Stimulated activated naive CD4-positive, alpha-beta T cell (primary cell): ENCODE results near the gene HDAC4.
"Not testable (repeated sequence)": the region's sequence is repeated elsewhere in the genome, so short reads cannot be mapped to it uniquely, and the experiment has no call there.

ENCODE experiments used
- DNase-seq, 6 experiments: peaks; one replicate each; lab custom pipeline; 2025; lab: John Stamatoyannopoulos, UW

HDAC4 gene

GRCh38 chr2:239086325-239087020 is 314.3 kb downstream of the HDAC4 start:
- no peak for DNase-seq

DNA sequence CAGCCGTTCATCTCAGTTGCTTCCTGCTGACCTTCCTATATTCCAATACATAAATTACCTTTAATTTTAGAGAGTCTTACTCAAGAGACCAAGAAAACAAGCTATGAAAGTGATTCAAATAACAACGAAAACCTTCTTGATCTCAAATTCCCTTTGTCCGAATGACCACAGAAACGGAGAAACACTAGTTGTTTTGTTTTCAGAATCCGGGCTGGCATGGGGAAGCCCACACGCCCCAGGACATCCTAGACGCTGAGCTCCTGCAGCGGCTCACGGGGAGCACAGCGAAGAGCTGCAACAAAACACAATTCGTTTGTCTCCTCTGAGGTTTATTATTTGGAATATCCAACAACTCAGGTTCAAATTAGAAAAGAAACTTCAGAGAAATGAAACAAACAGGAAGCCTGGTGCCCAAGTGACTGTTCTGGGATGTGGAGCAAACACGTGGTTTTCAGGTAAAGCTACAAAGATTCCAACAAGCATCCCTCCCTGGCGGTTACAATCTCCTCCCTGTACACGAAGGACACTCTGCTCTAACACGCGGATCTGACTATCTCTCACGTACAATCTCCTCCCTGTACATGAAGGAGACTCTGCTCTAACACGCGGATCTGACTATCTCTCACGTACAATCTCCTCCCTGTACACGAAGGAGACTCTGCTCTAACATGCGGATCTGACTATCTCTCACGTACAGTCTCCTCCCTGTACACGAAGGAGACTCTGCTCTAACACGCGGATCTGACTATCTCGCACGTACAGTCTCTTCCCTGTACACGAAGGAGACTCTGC is 315.4 kb downstream of the HDAC4 start:
- no peak for DNase-seq

GRCh38 chr2:239084007-239084406 is 316.8 kb downstream of the HDAC4 start:
- no peak for DNase-seq

GRCh38 chr2:239082425-239082824 is 318.4 kb downstream of the HDAC4 start:
- no peak for DNase-seq

DNA sequence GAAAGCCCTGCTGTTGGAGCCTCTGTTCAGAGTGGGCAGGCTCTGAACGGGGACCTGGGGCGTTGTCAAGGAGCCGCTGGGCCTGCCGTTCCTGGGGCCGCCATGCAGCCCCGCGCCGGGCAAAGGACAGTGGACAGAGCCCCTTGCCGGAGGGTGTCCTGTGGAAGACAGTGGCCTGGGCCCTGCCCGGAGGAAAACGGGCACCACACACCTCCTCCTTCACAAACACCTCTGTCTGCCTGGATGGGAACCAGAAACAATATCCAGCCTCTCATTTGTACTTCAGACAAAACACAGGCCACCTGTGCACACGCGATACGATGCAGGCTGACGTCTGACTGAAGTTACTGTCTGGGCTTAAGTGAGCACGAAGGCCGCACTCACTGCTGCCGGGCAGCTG is 319.2 kb downstream of the HDAC4 start:
- DNase-seq: no peak

- DNase-seq: no peak
These were observed 319.8 kb downstream of the HDAC4 start for GRCh38 chr2:239081046-239081445.

- no peak for DNase-seq
These were observed 321.0 kb downstream of the HDAC4 start for GRCh38 chr2:239079671-239080294.

GRCh38 chr2:239078128-239078924 is 322.5 kb downstream of the HDAC4 start:
- DNase-seq: no peak

DNA sequence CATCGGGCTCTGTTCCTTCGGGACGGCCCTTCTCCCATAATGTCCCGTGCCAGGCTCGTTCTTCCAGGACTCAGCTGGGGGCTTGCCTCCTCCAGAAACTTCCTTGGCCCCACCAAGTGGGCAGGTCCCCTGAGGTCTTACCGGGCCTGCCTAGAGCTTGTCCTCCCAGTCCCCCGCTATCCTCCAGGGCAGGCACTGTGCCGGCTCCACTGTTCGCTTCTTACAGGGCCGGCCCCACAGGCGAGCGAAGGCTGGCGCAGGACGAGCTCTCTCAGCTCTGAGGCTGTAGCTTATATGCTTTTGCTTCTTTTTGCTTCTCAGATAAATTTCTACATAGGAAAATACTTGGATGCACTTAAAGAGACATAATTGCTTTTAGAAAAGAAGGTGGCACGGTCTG is 323.6 kb downstream of the HDAC4 start:
- no peak for DNase-seq

GRCh38 chr2:239075918-239076758 is 324.7 kb downstream of the HDAC4 start:
- DNase-seq: no peak

DNA sequence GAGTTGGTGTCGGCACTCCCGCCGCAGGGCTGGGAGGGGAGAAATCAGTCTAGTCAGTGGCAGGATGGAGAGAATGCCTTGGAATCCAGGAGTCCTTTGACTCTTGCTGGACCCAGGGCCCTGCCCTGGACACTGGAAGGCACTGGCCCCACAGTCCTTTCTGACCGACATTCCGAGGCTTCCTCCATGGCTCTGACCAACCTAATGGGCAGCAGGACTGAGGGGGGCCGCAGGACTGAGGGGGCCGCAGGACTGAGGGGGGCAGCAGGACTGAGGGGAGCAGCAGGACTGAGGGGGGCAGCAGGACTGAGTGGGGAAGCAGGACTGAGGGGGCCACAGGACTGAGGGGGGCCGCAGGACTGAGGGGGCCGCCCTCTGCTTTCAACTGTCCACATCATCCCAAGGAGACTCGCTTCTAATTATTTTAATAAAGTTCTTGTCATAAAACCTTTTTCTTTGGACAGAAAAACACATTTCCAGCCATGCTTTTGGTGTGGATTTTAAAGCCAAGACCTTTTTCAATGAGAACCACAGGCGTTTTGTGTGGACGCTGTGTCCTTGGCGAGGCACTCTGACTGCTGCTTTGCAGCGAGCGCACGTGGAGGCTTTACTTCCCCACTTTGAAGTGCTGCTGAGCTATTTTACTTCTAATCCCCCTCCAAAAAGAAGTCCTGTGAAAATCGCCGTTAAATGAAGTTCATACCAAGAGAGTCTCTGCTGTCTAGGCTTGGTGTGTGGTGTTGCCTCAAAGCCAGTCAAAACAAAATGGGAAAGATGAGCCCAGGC is 326.9 kb downstream of the HDAC4 start:
- DNase-seq: no peak

- DNase-seq: no peak
These were observed 327.6 kb downstream of the HDAC4 start for GRCh38 chr2:239073270-239073669.

DNA sequence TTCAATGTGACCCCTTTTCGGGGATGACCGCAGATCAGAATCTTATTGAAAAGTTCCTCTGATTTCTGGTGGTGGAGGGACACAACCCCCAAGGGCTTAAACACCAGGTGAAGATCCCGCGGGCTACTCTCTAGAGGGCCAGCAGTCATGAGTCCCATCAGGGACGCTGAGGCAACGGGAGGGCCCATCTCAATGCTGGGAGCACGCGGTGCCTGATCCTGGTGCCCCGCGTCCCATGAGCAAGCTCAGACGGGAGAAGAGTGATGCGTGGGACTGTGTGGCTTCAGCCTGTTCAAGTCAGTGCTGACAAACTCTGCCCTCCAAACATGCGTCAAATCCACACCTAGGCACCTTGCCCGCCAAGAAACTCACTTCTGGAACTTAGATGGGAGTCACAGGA is 328.0 kb downstream of the HDAC4 start:
- DNase-seq: no peak

DNA sequence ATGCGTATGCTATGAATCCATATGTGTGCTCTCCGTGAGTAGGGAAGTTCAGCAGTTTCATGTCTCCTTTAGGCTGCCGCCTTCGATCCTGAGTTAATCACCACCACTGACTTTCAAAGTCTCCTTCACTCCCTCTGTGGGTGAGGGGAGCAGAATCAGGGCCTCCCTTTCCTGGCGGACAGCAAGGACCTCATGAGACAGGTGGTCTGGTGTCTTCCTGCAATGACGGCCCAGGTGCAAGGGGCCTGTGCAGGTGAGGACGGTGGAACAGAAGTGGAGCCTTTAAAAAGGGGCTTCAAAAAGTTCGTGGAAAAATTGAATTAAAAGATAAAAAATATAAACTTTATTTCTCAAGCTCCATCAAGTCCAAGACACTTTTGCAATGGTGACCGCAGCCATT is 330.4 kb downstream of the HDAC4 start:
- no peak for DNase-seq

- DNase-seq: not testable (repeated sequence)
These were observed 331.2 kb downstream of the HDAC4 start for GRCh38 chr2:239069362-239070333.

- no peak for DNase-seq
These were observed 332.4 kb downstream of the HDAC4 start for GRCh38 chr2:239068411-239068810.

- no peak for DNase-seq
These were observed 333.5 kb downstream of the HDAC4 start for GRCh38 chr2:239067196-239067865.

- no peak for DNase-seq
These were observed 334.2 kb downstream of the HDAC4 start for GRCh38 chr2:239066597-239066996.

DNA sequence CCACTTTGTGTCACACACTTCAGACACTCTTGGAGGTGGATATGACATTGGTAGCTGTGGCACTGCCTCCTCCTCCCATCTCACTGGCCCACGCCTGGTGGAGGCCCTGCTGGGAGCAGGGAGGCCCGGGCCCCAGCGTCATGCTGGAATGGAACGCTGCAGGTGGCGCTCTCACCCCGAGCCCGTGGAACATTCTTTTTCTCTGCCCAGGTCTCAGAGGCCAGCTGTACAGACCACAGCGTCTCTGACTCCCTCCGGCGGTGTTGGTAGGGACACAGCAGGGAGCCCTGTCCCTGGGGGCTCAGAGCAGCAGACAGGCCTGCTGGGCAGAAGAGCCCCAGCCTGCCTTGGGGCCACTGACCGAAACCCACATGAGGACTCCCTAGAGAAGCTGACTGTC is 334.9 kb downstream of the HDAC4 start:
- no peak for DNase-seq
